ENCODE measurements around the gene SLCO1A2. TPM values are rescaled to one million over a fixed set of nuclear protein-coding genes. Genes with fewer than 3 reads are reported as not detected.

SLCO1A2 gene
- total RNA-seq, 1 experiment from 2014 or later, result 10.3 TPM

DNA sequence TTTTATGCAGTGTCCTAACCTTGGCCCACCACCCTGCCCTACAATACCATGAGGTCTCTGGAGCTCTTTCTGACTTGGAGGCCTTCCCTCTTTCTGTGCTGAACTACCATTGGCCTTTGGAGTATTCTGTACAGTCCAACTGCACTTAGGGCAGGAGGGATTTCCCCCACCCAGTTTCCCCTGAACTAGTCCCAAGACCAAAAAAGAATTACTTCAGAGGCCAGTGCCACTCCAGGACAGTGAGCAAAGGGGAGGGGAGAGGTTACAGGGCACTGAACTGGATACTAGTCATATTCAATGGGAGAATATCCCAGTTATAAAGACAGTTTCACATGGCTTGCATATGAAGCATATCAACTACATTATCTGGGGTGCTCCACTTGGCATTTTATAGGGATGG is 6.1 kb downstream of the SLCO1A2 start:
- no peak overlapping the region for H3K14ac ChIP-seq (ENCODE audit: insufficient read depth, low read length)
- no peak overlapping the region for H3K18ac ChIP-seq (ENCODE audit: insufficient read length, low read depth, low read length)
- H3K9me3 Mint-ChIP-seq, result peaks cover 59 to 66% of the 10 kb centered on the region in 2 experiments
- H4K8ac ChIP-seq (replicated peaks; ENCODE audit: insufficient read length, low read depth, low read length), result no peak overlapping the region
- H3K27me3 Mint-ChIP-seq (ENCODE audit: low read depth), result no peaks in the 10 kb centered on the region
- no peaks in the 10 kb centered on the region for H3K79me1 ChIP-seq (ENCODE audit: insufficient read depth, low read depth, low read length, poor library complexity, severe bottlenecking)
- peaks cover 20 to 22% of the 10 kb centered on the region in 2 experiments for H3K4me1 Mint-ChIP-seq
- H4K5ac ChIP-seq (ENCODE audit: insufficient read length, low read depth, low read length), result no peak overlapping the region
- no peak overlapping the region for H2BK20ac ChIP-seq (ENCODE audit: low read depth, low read length, poor library complexity, severe bottlenecking)
- no peak overlapping the region for H2BK15ac ChIP-seq (ENCODE audit: low read depth, low read length)
- H3K4me1 ChIP-seq (ENCODE audit: insufficient read depth, low read length), result peaks cover 2% of the 10 kb centered on the region; the same call in 1 of the 2 replicates
- H3K36me3 Mint-ChIP-seq (ENCODE audit: insufficient read depth in 1 of 3, low read depth in 3 of 3), result peaks cover 44 to 69% (median 57%) of the 10 kb centered on the region in 3 experiments
- no peak overlapping the region for H4K91ac ChIP-seq (ENCODE audit: insufficient read length, low read depth, low read length)
- no peaks in the 10 kb centered on the region for H4K20me1 ChIP-seq (ENCODE audit: control insufficient read depth, insufficient read depth, insufficient read length)
- no peak for DNase-seq
- H3K27me3 ChIP-seq (ENCODE audit: insufficient read depth, low read length), result no peaks in the 10 kb centered on the region
- H2BK12ac ChIP-seq (ENCODE audit: insufficient read length, low read depth, low read length), result no peak overlapping the region
- H3K23me2 ChIP-seq (ENCODE audit: insufficient read length, low read depth, low read length, poor library complexity, severe bottlenecking), result no peaks in the 10 kb centered on the region
- TF ChIP-seq, protein P1, sequence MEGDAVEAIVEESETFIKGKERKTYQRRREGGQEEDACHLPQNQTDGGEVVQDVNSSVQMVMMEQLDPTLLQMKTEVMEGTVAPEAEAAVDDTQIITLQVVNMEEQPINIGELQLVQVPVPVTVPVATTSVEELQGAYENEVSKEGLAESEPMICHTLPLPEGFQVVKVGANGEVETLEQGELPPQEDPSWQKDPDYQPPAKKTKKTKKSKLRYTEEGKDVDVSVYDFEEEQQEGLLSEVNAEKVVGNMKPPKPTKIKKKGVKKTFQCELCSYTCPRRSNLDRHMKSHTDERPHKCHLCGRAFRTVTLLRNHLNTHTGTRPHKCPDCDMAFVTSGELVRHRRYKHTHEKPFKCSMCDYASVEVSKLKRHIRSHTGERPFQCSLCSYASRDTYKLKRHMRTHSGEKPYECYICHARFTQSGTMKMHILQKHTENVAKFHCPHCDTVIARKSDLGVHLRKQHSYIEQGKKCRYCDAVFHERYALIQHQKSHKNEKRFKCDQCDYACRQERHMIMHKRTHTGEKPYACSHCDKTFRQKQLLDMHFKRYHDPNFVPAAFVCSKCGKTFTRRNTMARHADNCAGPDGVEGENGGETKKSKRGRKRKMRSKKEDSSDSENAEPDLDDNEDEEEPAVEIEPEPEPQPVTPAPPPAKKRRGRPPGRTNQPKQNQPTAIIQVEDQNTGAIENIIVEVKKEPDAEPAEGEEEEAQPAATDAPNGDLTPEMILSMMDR (conservative IDR thresholded peaks at IDR 0.05), result no peak
- no peak overlapping the region for H2AFZ ChIP-seq (ENCODE audit: low read length)
- no peak overlapping the region for H3K27ac Mint-ChIP-seq
- H3K4me3 Mint-ChIP-seq, result no peak overlapping the region
- H3K56ac ChIP-seq (ENCODE audit: insufficient read length, low read depth, low read length), result no peak overlapping the region
- H3K27ac ChIP-seq (ENCODE audit: insufficient read length, low read depth, low read length), result no peak overlapping the region
- H3K4ac ChIP-seq (ENCODE audit: low read depth, low read length), result no peak overlapping the region
- H2AK5ac ChIP-seq (ENCODE audit: insufficient read length, low read length), result no peak overlapping the region
- H2BK5ac ChIP-seq (ENCODE audit: insufficient read length, low read length), result no peak overlapping the region
- H3T11ph ChIP-seq (ENCODE audit: low read length), result no peak overlapping the region
- no peak overlapping the region for H3K4me2 ChIP-seq (ENCODE audit: insufficient read depth, insufficient read length, low read length)
- no peaks in the 10 kb centered on the region for H3K79me2 ChIP-seq (ENCODE audit: insufficient read depth, low read length)
- H3K9me3 ChIP-seq (ENCODE audit: control insufficient read depth, low read depth, low read length), result peaks cover 32% of the 10 kb centered on the region
- H3K23ac ChIP-seq (ENCODE audit: insufficient read length, low read depth, low read length), result no peak overlapping the region
- H2BK120ac ChIP-seq (ENCODE audit: low read depth, low read length, poor library complexity, severe bottlenecking), result no peak overlapping the region
- H3K9ac ChIP-seq (ENCODE audit: extremely low read depth, insufficient read length, low read length), result no peak overlapping the region

Measured in H9 (cell line).